Stimulated activated CD4-positive, alpha-beta T cell treated with anti-CD3 and anti-CD28 coated beads, Interleukin-12 subunit alpha, Interleukin-12 subunit beta, amount 100 ng/mL, for 24 hours (primary cell): ENCODE measurements around the gene DBH.
"Not testable (repeated sequence)": the region's sequence is repeated elsewhere in the genome, so short reads cannot be mapped to it uniquely, and the experiment has no call there.

Experiments
- DNase-seq, 2 experiments: peaks; one replicate each; pipeline ENCODE4 v3.0.0-alpha.2; 2020; ENCODE audit warnings: low read depth in 2 of 2

DBH gene

DNA sequence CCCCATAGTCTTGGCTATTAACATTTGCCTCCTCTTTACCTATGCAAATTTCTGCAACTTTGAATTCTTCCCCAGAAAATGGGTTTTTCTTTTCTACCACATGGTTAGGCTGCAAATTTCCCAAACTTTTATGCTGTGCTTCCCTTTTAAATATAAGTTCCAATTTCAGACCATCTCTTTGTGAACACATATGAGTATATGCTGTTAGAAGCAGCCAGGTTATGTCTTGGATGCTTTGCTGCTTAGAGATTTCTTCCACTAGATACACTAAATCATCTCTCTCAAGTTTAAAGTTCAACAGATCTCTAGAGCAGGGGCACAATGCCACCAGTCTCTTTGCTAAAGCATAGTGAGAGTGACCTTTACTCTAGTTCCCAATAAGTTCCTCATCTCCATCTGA lies 10.2 kb upstream of the DBH start:
- not testable (repeated sequence) for DNase-seq

GRCh38 chr9:133627341-133627740 lies 8.8 kb upstream of the DBH start:
- no peak for DNase-seq

- no peak for DNase-seq
These were observed 7.4 kb upstream of the DBH start for GRCh38 chr9:133628766-133629165.

DNA sequence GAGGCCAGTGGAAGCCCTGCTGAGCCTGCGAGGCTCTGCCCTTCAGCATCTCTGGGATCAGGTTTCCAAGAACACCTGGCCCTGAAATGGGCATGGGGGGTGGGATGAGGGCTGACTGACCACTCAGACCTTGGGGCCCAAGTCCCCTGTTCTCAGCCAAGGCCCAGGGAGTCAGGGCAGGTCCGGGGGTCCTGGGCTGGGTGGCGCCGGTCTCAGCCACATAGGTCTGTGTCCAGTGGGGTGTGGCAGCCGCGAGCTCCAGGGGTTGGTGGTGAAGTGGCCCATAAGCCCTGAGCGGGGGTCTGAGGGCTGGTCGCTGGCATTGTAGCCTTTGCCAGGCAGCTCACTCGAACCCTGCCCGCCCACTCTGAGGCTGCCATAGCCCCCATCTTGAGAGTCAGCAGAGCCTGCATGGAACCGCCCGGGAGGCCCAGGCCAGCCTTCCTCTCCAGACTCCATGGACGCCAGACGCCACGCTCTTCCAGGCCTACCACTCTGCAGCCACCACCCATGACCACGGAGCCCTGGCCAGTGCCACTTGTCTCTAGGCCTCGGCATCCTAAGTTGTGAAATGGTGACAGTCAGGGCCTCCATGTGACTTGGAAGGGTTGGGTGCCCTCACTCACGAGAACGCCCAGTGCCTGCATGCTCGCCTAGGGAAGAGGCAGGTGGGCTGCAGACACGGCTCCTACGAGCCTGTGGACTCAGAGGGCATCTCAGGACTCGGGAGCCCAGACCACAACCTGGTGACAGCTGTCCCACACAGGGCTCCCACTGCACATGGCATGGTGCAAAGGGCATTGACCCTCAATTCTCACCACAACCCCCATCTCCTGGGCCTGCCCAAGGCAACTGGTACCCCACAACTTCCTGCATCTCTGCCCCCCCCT lies 6.7 kb upstream of the DBH start:
- DNase-seq = no peak

GRCh38 chr9:133631111-133631510 lies 5.1 kb upstream of the DBH start:
- no peak for DNase-seq

- no peak for DNase-seq
These were observed 3.1 kb upstream of the DBH start for GRCh38 chr9:133632806-133633680.

DNA sequence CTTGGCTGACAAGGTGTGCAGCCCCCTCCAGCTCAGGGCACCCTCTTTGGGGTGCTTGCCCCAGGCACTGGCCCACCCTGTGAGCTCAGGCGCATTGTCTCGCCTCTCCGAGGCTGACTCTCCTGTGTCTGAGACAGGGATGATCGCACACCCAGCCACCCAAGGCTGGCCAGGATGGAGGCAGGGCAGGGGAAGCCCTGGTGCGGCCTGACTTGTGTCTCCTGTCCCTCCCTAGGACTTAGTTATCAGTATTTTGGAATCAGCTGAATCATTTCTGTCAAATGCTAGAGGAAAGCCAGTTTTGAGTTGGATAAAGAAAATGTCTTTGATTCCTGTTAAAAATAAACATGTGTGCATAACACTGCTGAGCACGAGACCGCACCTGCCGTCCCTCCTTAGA lies 2.5 kb upstream of the DBH start:
- DNase-seq = no peak

GRCh38 chr9:133634081-133634691 lies 2.0 kb upstream of the DBH start:
- DNase-seq = no peak

GRCh38 chr9:133635098-133635497 lies 1.1 kb upstream of the DBH start:
- DNase-seq = no peak

DNA sequence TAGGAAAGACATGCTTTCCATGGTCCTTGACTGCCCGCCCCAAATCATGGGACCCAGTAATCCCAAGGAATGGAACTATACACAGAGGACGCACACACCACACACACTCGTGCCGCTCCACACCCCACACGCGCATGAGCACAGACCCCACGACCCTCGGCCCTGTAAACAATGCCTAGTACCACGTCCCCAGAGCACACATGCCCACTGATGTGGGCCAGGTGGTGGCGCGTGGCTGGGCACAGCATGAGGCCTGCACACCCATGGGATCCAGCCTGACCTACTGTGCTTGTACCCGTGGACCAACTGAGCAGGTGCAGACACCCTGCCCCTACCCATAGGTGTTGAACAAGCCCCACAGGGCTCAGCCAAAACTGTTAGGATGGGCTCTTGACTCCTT lies 739 bp downstream of the DBH start:
- DNase-seq = no peak

GRCh38 chr9:133637451-133638055 lies 1.4 kb downstream of the DBH start:
- no peak for DNase-seq

DNA sequence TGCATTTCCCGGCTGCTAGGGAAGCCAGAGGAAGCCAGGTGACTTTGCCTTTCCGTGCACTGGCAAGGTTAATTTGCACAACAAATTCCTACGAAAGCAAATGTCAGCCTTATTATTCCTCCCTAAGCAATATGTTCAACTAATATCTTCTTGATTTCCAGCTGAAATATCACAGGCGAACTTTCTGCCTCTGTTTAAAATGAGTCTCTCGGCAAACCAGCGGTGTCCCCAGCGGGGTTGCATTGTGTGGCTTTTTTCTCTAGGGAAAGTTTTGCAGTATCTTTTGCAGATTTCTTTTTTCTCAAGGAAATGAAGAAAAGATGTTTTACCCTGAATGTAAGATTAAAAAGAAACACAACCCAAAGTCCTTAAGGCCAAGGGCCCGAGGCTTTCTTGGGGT lies 1.9 kb downstream of the DBH start:
- DNase-seq = no peak

GRCh38 chr9:133638711-133639110 lies 2.5 kb downstream of the DBH start:
- no peak for DNase-seq

DNA sequence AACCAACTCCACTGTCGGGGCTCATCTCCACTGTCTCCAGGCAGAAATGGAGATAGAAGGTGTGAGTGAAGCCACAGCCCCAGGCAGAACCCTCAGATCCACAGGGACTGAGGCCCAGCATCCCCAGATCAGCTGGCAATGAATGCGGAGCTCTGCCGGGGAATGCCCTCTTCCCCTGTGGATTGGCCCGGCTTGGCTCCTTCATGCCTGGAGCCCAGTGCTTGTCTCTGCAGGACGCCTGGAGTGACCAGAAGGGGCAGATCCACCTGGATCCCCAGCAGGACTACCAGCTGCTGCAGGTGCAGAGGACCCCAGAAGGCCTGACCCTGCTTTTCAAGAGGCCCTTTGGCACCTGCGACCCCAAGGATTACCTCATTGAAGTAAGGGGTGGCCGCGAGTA lies 3.5 kb downstream of the DBH start:
- no peak for DNase-seq

DNA sequence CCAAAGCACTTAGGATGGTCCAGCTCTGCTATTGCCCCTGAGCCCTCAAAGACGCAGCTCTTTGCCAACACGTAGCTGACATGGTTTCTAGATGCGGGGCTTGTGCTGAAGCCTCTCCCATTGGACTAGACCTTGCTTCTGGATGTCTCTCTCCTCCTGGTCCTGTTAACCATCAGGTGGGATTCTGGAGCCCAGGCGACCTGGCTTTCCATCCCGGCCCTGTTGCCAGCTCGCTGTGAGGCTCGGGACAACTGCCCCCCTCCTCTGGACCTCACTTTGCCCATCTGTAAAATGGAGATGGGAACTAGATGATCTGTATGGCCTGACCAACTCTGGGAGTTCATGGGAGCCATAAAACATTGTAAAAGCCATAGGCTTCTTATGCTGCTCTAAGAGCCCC lies 4.0 kb downstream of the DBH start:
- no peak for DNase-seq

GRCh38 chr9:133640580-133641395 lies 4.6 kb downstream of the DBH start:
- no peak for DNase-seq

- no peak for DNase-seq
These were observed 5.2 kb downstream of the DBH start for GRCh38 chr9:133641396-133641655.

- no peak for DNase-seq
These were observed 5.9 kb downstream of the DBH start for GRCh38 chr9:133641861-133642595.

DNA sequence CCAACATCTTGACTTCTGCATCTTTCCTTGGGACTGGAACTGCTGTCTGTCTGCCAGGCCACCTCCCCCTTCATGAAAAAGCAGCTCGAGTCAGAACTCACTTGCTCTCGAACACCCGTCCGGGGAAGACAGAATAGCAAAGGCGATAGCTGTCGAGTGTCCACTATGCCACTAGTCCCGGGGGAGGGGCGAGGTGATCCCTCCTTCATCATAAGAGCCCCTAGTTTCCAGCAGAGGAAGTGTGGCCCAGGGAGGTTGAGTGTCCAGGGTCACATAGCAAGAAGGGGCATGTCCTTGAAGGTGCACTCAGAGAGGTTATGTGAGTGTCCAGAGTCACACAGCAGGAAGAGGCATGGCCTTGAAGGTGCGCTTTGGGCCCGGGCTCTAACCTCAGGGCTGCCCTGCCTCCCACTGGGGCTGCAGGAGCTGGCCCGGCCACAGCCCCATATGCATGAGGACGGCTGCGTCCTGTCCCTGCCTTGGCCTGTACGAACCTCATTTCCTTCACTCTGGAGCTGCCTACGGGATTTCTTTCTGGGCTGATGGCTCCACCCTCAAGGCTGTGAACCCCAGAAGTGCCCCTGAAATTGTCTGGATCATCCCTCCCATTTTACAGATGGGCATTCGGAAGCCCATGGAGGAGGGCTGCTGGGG lies 6.7 kb downstream of the DBH start:
- DNase-seq = no peak

- DNase-seq = no peak
These were observed 7.2 kb downstream of the DBH start for GRCh38 chr9:133643362-133643755.
